Limb (tissue), 2 donors: Measurements from ENCODE around the gene APOF.
"Not testable (repeated sequence)": the region's sequence is repeated elsewhere in the genome, so short reads cannot be mapped to it uniquely, and the experiment has no call there.

Source experiments
- DNase-seq, 2 donors: peaks; one replicate each; pipeline ENCODE4 v3.0.0-alpha.2; 2016; ENCODE audit errors: extremely low spot score in 2 of 2

Gene APOF

GRCh38 chr12:56373515-56373914, 10.9 kb upstream of the APOF start:
- no peak for DNase-seq

GRCh38 chr12:56366948-56367347, 4.3 kb upstream of the APOF start:
- DNase-seq, result no peak

- no peak for DNase-seq
These were observed 1.0 kb downstream of the APOF start for GRCh38 chr12:56361487-56362129.

GRCh38 chr12:56359851-56360767, 2.5 kb downstream of the APOF start, which contains the start of gene STAT2:
STAT2 (minus strand) TSS chr12:56360107; CDS start chr12:56356571, 3,536 bp downstream.
- DNase-seq, result peak; percentile 99

- peak in 1 of 2 donors; percentile 17 for DNase-seq
These were observed 3.7 kb downstream of the APOF start for GRCh38 chr12:56358836-56359532.

GRCh38 chr12:56351325-56351724, 11.3 kb downstream of the APOF start:
- DNase-seq, result no peak

- no peak for DNase-seq
These were observed 12.0 kb downstream of the APOF start for GRCh38 chr12:56350662-56351061.

- DNase-seq, result no peak
These were observed 13.9 kb downstream of the APOF start for GRCh38 chr12:56348776-56349175.

GRCh38 chr12:56347255-56347654, 15.4 kb downstream of the APOF start:
- not testable (repeated sequence) for DNase-seq

- DNase-seq, result no peak
These were observed 16.0 kb downstream of the APOF start for GRCh38 chr12:56346675-56347074.

- DNase-seq, result not testable (repeated sequence)
These were observed 20.4 kb downstream of the APOF start for GRCh38 chr12:56342290-56342689.

- DNase-seq, result no peak
These were observed 21.0 kb downstream of the APOF start for GRCh38 chr12:56341616-56342015.

GRCh38 chr12:56339158-56339422, 23.6 kb downstream of the APOF start:
- DNase-seq, result no peak

- no peak for DNase-seq
These were observed 24.1 kb downstream of the APOF start, which contains the start of gene IL23A for GRCh38 chr12:56338308-56339157. IL23A (plus strand) TSS chr12:56338884; CDS start chr12:56339045, 161 bp downstream.

GRCh38 chr12:56337753-56338251, 24.9 kb downstream of the APOF start:
- DNase-seq, result no peak

- DNase-seq, result no peak
These were observed 26.1 kb downstream of the APOF start for GRCh38 chr12:56336361-56337167.

GRCh38 chr12:56335527-56335926, 27.1 kb downstream of the APOF start:
- DNase-seq, result not testable (repeated sequence)

- no peak for DNase-seq
These were observed 28.2 kb downstream of the APOF start for GRCh38 chr12:56334490-56334793.

GRCh38 chr12:56333679-56334489, 28.8 kb downstream of the APOF start, which contains the start of gene PAN2:
PAN2 (minus strand) TSS chr12:56334000; CDS start chr12:56333094, 906 bp downstream.
- peak; percentile 95 to 96 for DNase-seq
